ENCODE results near the gene VANGL2.

VANGL2 gene

GRCh38 chr1:160425847-160426246 lies 25.5 kb downstream of the VANGL2 start:
- no peak overlapping the region for H3K4me3 ChIP-seq (ENCODE audit: low read depth, low read length, poor library complexity, severe bottlenecking)
- H3K9me3 ChIP-seq (ENCODE audit: low read length): no peaks in the 10 kb centered on the region
- H4K20me1 ChIP-seq (ENCODE audit: insufficient read depth, low read length): no peaks in the 10 kb centered on the region
- H3K27me3 ChIP-seq (ENCODE audit: insufficient read depth, low read length): no peaks in the 10 kb centered on the region
- peaks cover 23% of the 10 kb centered on the region for H3K4me1 ChIP-seq (ENCODE audit: insufficient read depth, low read length, severe bottlenecking)
- H3K79me2 ChIP-seq (ENCODE audit: insufficient read depth, low read length): no peaks in the 10 kb centered on the region
- TF ChIP-seq EZH2 (IDR thresholded peaks at IDR 0.05; ENCODE audit: borderline replicate concordance, low read length) (no peak), CTCF (IDR thresholded peaks at IDR 0.05; ENCODE audit: low read length) (no peak)
- no peaks in the 10 kb centered on the region for H3K9me2 ChIP-seq (ENCODE audit: low read depth, low read length)
- H3K4me2 ChIP-seq (ENCODE audit: low read length): no peak overlapping the region
- 0 out of 2 replicates have a peak, but pooled peaks cover 8% of the 10 kb centered on the region for H3F3A ChIP-seq (ENCODE audit: insufficient read depth, low read length)
- H3K36me3 ChIP-seq (ENCODE audit: insufficient read depth, low read length): no peaks in the 10 kb centered on the region
- no peak overlapping the region for H3K9ac ChIP-seq (ENCODE audit: low read length)
- H3K27ac ChIP-seq (ENCODE audit: low read depth, low read length, poor library complexity, severe bottlenecking): no peak overlapping the region
- H2AFZ ChIP-seq (ENCODE audit: low read length): no peak overlapping the region

- TF ChIP-seq CTCF (IDR thresholded peaks at IDR 0.05; ENCODE audit: low read length) (no peak), EZH2 (IDR thresholded peaks at IDR 0.05; ENCODE audit: borderline replicate concordance, low read length) (no peak)
- H3K27ac ChIP-seq (ENCODE audit: low read depth, low read length, poor library complexity, severe bottlenecking): no peak overlapping the region
- no peak overlapping the region for H3K4me3 ChIP-seq (ENCODE audit: low read depth, low read length, poor library complexity, severe bottlenecking)
- H3K9me3 ChIP-seq (ENCODE audit: low read length): no peaks in the 10 kb centered on the region
- H3K4me1 ChIP-seq (ENCODE audit: insufficient read depth, low read length, severe bottlenecking): peaks cover 41% of the 10 kb centered on the region
- 0 out of 2 replicates have a peak, but pooled peaks cover 8% of the 10 kb centered on the region for H3F3A ChIP-seq (ENCODE audit: insufficient read depth, low read length)
- no peak overlapping the region for H3K4me2 ChIP-seq (ENCODE audit: low read length)
- no peaks in the 10 kb centered on the region for H3K9me2 ChIP-seq (ENCODE audit: low read depth, low read length)
- no peaks in the 10 kb centered on the region for H3K27me3 ChIP-seq (ENCODE audit: insufficient read depth, low read length)
- no peak overlapping the region for H3K9ac ChIP-seq (ENCODE audit: low read length)
- H3K79me2 ChIP-seq (ENCODE audit: insufficient read depth, low read length): no peaks in the 10 kb centered on the region
- no peak overlapping the region for H2AFZ ChIP-seq (ENCODE audit: low read length)
- no peaks in the 10 kb centered on the region for H4K20me1 ChIP-seq (ENCODE audit: insufficient read depth, low read length)
- H3K36me3 ChIP-seq (ENCODE audit: insufficient read depth, low read length): no peaks in the 10 kb centered on the region
These were observed 27.3 kb downstream of the VANGL2 start for GRCh38 chr1:160427625-160428024.

GRCh38 chr1:160428053-160428452 lies 27.7 kb downstream of the VANGL2 start:
- Histone ChIP-seq H3K27me3 (ENCODE audit: insufficient read depth, low read length) (no peaks in the 10 kb centered on the region), H3K4me3 (ENCODE audit: low read depth, low read length, poor library complexity, severe bottlenecking) (no peak overlapping the region), H3K9ac (ENCODE audit: low read length) (no peak overlapping the region), H3K79me2 (ENCODE audit: insufficient read depth, low read length) (no peaks in the 10 kb centered on the region), H4K20me1 (ENCODE audit: insufficient read depth, low read length) (no peaks in the 10 kb centered on the region), H3F3A (ENCODE audit: insufficient read depth, low read length) (0 out of 2 replicates have a peak, but pooled peaks cover 8% of the 10 kb centered on the region), H3K4me1 (ENCODE audit: insufficient read depth, low read length, severe bottlenecking) (peaks cover 45% of the 10 kb centered on the region), H3K9me3 (ENCODE audit: low read length) (no peaks in the 10 kb centered on the region), H3K4me2 (ENCODE audit: low read length) (no peak overlapping the region), H3K9me2 (ENCODE audit: low read depth, low read length) (no peaks in the 10 kb centered on the region), H2AFZ (ENCODE audit: low read length) (no peak overlapping the region), H3K36me3 (ENCODE audit: insufficient read depth, low read length) (no peaks in the 10 kb centered on the region), H3K27ac (ENCODE audit: low read depth, low read length, poor library complexity, severe bottlenecking) (no peak overlapping the region)
- TF ChIP-seq CTCF (IDR thresholded peaks at IDR 0.05; ENCODE audit: low read length) (no peak), EZH2 (IDR thresholded peaks at IDR 0.05; ENCODE audit: borderline replicate concordance, low read length) (no peak)

Data from OCI-LY1 (cell line).